C4-2B (cell line): Measurements from ENCODE around the gene GNS.

Experiments
- CTCF ChIP-seq: fragments of 450-650 bp; conservative IDR thresholded peaks from 2 replicates; pipeline ENCODE4 v1.5.1; 2017; ENCODE audit warnings: mild to moderate bottlenecking
- ZFX ChIP-seq: fragments of 450-650 bp; IDR thresholded peaks from 2 replicates; pipeline ENCODE4 v1.6.1; 2017

GRCh38 chr12:64666054-64666914, 92.9 kb downstream of the GNS start:
- TF ChIP-seq CTCF (no peak), ZFX (no peak)
